Liver (tissue), 9 donors: Measurements from ENCODE around the gene PWWP2B. TPM values are rescaled to one million over a fixed set of nuclear protein-coding genes. Genes with fewer than 3 reads are reported as not detected.

Experiments used
- DNase-seq: peaks from one replicate; pipeline ENCODE4 v3.0.0-alpha.2; 2017; ENCODE audit warnings: low spot score
- H3K27ac ChIP-seq, 2 donors: one replicate each; pipeline ENCODE4 v1.7.0; 2013; ENCODE audit warnings: inconsistent platforms in 2 of 2, low read length in 2 of 2, control low read depth in 1 of 2, low read depth in 1 of 2, mild to moderate bottlenecking in 1 of 2
- H3K27me3 ChIP-seq, 4 donors: one replicate each; pipeline versions ENCODE4 v1.6.1 to v1.7.0; 2013; ENCODE audit warnings: low read length in 3 of 4, inconsistent platforms in 1 of 4, mild to moderate bottlenecking in 1 of 4, moderate library complexity in 1 of 4; ENCODE audit not compliant: control insufficient read depth in 4 of 4, insufficient read depth in 4 of 4
- H3K36me3 ChIP-seq, 4 donors: one replicate each; pipeline versions ENCODE4 v1.6.1 to v1.7.0; 2013; ENCODE audit warnings: low read length in 3 of 4, mild to moderate bottlenecking in 3 of 4, low read depth in 1 of 4, moderate library complexity in 1 of 4; ENCODE audit not compliant: control insufficient read depth in 4 of 4, insufficient read depth in 3 of 4
- H3K4me1 ChIP-seq, 4 donors: one replicate each; pipeline versions ENCODE4 v1.6.1 to v1.7.0; 2013; ENCODE audit warnings: low read length in 3 of 4, mild to moderate bottlenecking in 3 of 4, moderate library complexity in 1 of 4; ENCODE audit not compliant: control insufficient read depth in 4 of 4, insufficient read depth in 4 of 4
- H3K4me3 ChIP-seq, 3 donors: one replicate each; pipeline versions ENCODE4 v1.6.1 to v1.7.0; 2013; ENCODE audit warnings: low read length in 3 of 3, control low read depth in 1 of 3, low read depth in 1 of 3, mild to moderate bottlenecking in 1 of 3
- H3K9ac ChIP-seq, 2 donors: one replicate each; pipeline ENCODE4 v1.7.0; 2013; ENCODE audit warnings: low read length in 2 of 2, mild to moderate bottlenecking in 2 of 2, moderate library complexity in 2 of 2, control low read depth in 1 of 2, low read depth in 1 of 2
- H3K9me3 ChIP-seq, 4 donors: one replicate each; pipeline versions ENCODE4 v1.6.1 to v1.7.0; 2013; ENCODE audit warnings: low read length in 3 of 4; ENCODE audit not compliant: control insufficient read depth in 4 of 4
- EGR1 ChIP-seq, 2 donors: IDR thresholded peaks; 2 replicates each; pipeline ENCODE4 v1.6.1; 2016 to 2018; ENCODE audit warnings: antibody characterized with exemption in 2 of 2, low read depth in 2 of 2
- FOXA1 ChIP-seq: IDR thresholded peaks from 2 replicates; pipeline ENCODE4 v1.6.1; 2016; ENCODE audit warnings: antibody characterized with exemption
- FOXA2 ChIP-seq: IDR thresholded peaks from 2 replicates; pipeline ENCODE4 v1.6.1; 2016; ENCODE audit warnings: antibody characterized with exemption
- GABPA ChIP-seq, 2 donors: IDR thresholded peaks in 1 of 2; conservative IDR thresholded peaks in 1 of 2; 2 replicates each; pipeline ENCODE4 v1.6.1; 2016; ENCODE audit warnings: antibody characterized with exemption in 2 of 2, mild to moderate bottlenecking in 1 of 2, moderate library complexity in 1 of 2
- HNF4A ChIP-seq, 2 donors: conservative IDR thresholded peaks; 2 replicates each; pipeline ENCODE4 v1.6.1; 2016; ENCODE audit warnings: antibody characterized with exemption in 2 of 2, mild to moderate bottlenecking in 2 of 2
- HNF4G ChIP-seq: IDR thresholded peaks from 2 replicates; pipeline ENCODE4 v1.6.1; 2016; ENCODE audit warnings: antibody characterized with exemption
- JUND ChIP-seq, 2 donors: IDR thresholded peaks; 2 replicates each; pipeline ENCODE4 v1.6.1; 2016; ENCODE audit warnings: antibody characterized with exemption in 2 of 2
- NR2F2 ChIP-seq: IDR thresholded peaks from 2 replicates; pipeline ENCODE4 v1.6.1; 2016; ENCODE audit warnings: antibody characterized with exemption
- RAD21 ChIP-seq, 2 donors: IDR thresholded peaks; 2 replicates each; pipeline ENCODE4 v1.6.1; 2016; ENCODE audit warnings: antibody characterized with exemption in 2 of 2, mild to moderate bottlenecking in 2 of 2
- RXRA ChIP-seq, 2 donors: IDR thresholded peaks; 2 replicates each; pipeline ENCODE4 v1.6.1; 2017 to 2018; ENCODE audit warnings: antibody characterized with exemption in 2 of 2, mild to moderate bottlenecking in 1 of 2
- SP1 ChIP-seq: IDR thresholded peaks from 2 replicates; pipeline ENCODE4 v1.6.1; 2018; ENCODE audit warnings: antibody characterized with exemption, mild to moderate bottlenecking
- TAF1 ChIP-seq: conservative IDR thresholded peaks from 2 replicates; pipeline ENCODE4 v1.6.1; 2016; ENCODE audit warnings: antibody characterized with exemption, mild to moderate bottlenecking
- YY1 ChIP-seq: IDR thresholded peaks from 2 replicates; pipeline ENCODE4 v1.6.1; 2016; ENCODE audit warnings: antibody characterized with exemption, mild to moderate bottlenecking
- WGBS: extraction: QIAGEN DNeasy Blood & Tissue Kit; methylation state at CpG from one replicate; pipeline ENCODE4 v1.1.7; 2013; 5-methylcytosine and 5-hydroxymethylcytosine counted together
- polyA plus RNA-seq, 2 donors: library from polyadenylated mRNA; stranded (reverse) in 1 of 2; unstranded in 1 of 2; fragments of 200-250 nt in 1 of 2; fragments of >200 nt in 1 of 2; fragmentation: Nextera tagmentation in 1 of 2; extraction: Ambion mirVana in 1 of 2; gene quantifications; one replicate each; pipeline versions ENCODE4 v1.2.1 to v1.2.3, GENCODE V29; 2013 to 2015
- total RNA-seq, 2 donors: library from RNA; depleted of rRNA; stranded (reverse); fragments of >200 nt; gene quantifications; one replicate each; pipeline ENCODE4 v1.2.3, GENCODE V29; 2014
- TF ChIP-seq, protein P1 (sequence below): fragments of 150-350 bp; IDR thresholded peaks from 2 replicates; pipeline ENCODE4 v1.5.1; 2017; ENCODE audit warnings: improper control_type of control experiment, low read depth, low read length; ENCODE audit not compliant: missing input control
- TF ChIP-seq, protein P2 (sequence below): IDR thresholded peaks from 2 replicates; pipeline ENCODE4 v1.6.1; 2016; ENCODE audit warnings: antibody characterized with exemption
- TF ChIP-seq, protein P3 (sequence below): IDR thresholded peaks from 2 replicates; pipeline ENCODE4 v1.6.1; 2016; ENCODE audit warnings: antibody characterized with exemption
- TF ChIP-seq, protein P4 (sequence below): IDR thresholded peaks from 2 replicates; pipeline ENCODE4 v1.6.1; 2016; ENCODE audit warnings: antibody characterized with exemption
- TF ChIP-seq, protein P5 (sequence below): IDR thresholded peaks from 2 replicates; pipeline ENCODE4 v1.6.1; 2016; ENCODE audit warnings: antibody characterized with exemption, mild to moderate bottlenecking
- donor health status: healthy.
- donor health status: healthy.
- donor health status: healthy.
- donor health status: healthy.
- donor health status: healthy.

Gene PWWP2B
- total and polyA plus RNA-seq, 4 donors, result 0.75 to 4.2 (median 3.6) TPM

DNA sequence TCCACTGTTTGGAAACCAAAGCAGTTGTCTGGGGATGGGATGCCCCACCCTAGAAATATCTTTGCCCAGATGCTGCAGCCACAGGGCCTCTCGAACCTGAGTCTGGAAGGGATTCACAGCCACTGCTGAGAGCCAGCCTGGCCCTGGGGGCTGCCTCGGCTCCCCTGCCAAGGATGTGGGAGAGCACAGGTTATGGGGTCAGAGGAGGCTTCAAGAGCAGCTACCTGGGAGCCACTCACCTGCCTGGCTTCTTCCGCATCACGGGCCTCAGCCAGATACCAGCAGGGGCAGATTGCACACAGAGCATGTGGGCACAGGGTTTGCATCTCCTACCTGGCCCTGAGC, 5.4 kb upstream of the PWWP2B start:
- Histone ChIP-seq H3K27ac (no peak overlapping the region), H3K36me3 (no peaks in the 10 kb centered on the region), H3K4me3 (no peak overlapping the region), H3K4me1 (peaks cover 0 to 17% (median 6%) of the 10 kb centered on the region in 4 donors), H3K9ac (no peak overlapping the region), H3K27me3 (no peaks in the 10 kb centered on the region), H3K9me3 (no peaks in the 10 kb centered on the region)
- no peak for TF ChIP-seq FOXA1
- TF ChIP-seq SP1, result no peak
- no peak for TF ChIP-seq HNF4A (conservative IDR thresholded peaks at IDR 0.05)
- TF ChIP-seq, protein P1, sequence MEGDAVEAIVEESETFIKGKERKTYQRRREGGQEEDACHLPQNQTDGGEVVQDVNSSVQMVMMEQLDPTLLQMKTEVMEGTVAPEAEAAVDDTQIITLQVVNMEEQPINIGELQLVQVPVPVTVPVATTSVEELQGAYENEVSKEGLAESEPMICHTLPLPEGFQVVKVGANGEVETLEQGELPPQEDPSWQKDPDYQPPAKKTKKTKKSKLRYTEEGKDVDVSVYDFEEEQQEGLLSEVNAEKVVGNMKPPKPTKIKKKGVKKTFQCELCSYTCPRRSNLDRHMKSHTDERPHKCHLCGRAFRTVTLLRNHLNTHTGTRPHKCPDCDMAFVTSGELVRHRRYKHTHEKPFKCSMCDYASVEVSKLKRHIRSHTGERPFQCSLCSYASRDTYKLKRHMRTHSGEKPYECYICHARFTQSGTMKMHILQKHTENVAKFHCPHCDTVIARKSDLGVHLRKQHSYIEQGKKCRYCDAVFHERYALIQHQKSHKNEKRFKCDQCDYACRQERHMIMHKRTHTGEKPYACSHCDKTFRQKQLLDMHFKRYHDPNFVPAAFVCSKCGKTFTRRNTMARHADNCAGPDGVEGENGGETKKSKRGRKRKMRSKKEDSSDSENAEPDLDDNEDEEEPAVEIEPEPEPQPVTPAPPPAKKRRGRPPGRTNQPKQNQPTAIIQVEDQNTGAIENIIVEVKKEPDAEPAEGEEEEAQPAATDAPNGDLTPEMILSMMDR, result no peak
- no peak for TF ChIP-seq NR2F2
- TF ChIP-seq TAF1, result no peak
- TF ChIP-seq, protein P2, sequence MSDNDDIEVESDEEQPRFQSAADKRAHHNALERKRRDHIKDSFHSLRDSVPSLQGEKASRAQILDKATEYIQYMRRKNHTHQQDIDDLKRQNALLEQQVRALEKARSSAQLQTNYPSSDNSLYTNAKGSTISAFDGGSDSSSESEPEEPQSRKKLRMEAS, result no peak
- TF ChIP-seq JUND (IDR thresholded peaks at IDR 0.05), result no peak
- TF ChIP-seq FOXA2, result no peak
- TF ChIP-seq, protein P3, sequence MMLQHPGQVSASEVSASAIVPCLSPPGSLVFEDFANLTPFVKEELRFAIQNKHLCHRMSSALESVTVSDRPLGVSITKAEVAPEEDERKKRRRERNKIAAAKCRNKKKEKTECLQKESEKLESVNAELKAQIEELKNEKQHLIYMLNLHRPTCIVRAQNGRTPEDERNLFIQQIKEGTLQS, result no peak
- TF ChIP-seq GABPA (IDR thresholded peaks at IDR 0.05 in 1 of 2, conservative IDR thresholded peaks at IDR 0.05 in 1 of 2), result no peak
- TF ChIP-seq EGR1 (IDR thresholded peaks at IDR 0.05; ENCODE audit: low read depth in 2 of 2), result no peak
- TF ChIP-seq HNF4G, result no peak
- TF ChIP-seq YY1, result no peak
- TF ChIP-seq, protein P4, sequence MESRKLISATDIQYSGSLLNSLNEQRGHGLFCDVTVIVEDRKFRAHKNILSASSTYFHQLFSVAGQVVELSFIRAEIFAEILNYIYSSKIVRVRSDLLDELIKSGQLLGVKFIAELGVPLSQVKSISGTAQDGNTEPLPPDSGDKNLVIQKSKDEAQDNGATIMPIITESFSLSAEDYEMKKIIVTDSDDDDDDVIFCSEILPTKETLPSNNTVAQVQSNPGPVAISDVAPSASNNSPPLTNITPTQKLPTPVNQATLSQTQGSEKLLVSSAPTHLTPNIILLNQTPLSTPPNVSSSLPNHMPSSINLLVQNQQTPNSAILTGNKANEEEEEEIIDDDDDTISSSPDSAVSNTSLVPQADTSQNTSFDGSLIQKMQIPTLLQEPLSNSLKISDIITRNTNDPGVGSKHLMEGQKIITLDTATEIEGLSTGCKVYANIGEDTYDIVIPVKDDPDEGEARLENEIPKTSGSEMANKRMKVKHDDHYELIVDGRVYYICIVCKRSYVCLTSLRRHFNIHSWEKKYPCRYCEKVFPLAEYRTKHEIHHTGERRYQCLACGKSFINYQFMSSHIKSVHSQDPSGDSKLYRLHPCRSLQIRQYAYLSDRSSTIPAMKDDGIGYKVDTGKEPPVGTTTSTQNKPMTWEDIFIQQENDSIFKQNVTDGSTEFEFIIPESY, result no peak
- no peak for TF ChIP-seq RXRA (IDR thresholded peaks at IDR 0.05)
- no peak for TF ChIP-seq RAD21 (IDR thresholded peaks at IDR 0.05)
- TF ChIP-seq, protein P5, sequence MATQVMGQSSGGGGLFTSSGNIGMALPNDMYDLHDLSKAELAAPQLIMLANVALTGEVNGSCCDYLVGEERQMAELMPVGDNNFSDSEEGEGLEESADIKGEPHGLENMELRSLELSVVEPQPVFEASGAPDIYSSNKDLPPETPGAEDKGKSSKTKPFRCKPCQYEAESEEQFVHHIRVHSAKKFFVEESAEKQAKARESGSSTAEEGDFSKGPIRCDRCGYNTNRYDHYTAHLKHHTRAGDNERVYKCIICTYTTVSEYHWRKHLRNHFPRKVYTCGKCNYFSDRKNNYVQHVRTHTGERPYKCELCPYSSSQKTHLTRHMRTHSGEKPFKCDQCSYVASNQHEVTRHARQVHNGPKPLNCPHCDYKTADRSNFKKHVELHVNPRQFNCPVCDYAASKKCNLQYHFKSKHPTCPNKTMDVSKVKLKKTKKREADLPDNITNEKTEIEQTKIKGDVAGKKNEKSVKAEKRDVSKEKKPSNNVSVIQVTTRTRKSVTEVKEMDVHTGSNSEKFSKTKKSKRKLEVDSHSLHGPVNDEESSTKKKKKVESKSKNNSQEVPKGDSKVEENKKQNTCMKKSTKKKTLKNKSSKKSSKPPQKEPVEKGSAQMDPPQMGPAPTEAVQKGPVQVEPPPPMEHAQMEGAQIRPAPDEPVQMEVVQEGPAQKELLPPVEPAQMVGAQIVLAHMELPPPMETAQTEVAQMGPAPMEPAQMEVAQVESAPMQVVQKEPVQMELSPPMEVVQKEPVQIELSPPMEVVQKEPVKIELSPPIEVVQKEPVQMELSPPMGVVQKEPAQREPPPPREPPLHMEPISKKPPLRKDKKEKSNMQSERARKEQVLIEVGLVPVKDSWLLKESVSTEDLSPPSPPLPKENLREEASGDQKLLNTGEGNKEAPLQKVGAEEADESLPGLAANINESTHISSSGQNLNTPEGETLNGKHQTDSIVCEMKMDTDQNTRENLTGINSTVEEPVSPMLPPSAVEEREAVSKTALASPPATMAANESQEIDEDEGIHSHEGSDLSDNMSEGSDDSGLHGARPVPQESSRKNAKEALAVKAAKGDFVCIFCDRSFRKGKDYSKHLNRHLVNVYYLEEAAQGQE, result no peak
- DNase-seq, result no peak
- 75% methylated on average over 4 of the region's 4 CpGs for WGBS
